ENCODE measurements around the gene LIAS.

- TF ChIP-seq CTCF (IDR thresholded peaks at IDR 0.05) = no peak
- no peak for TF ChIP-seq POLR2A (IDR thresholded peaks at IDR 0.05)
Measured at GRCh38 chr4:39480902-39481695, 22.2 kb downstream of the LIAS start.
